Choroid plexus epithelial cell (primary cell): Measurements from ENCODE around the gene ADARB2.
"Not testable (repeated sequence)": the region's sequence is repeated elsewhere in the genome, so short reads cannot be mapped to it uniquely, and the experiment has no call there.

ENCODE experiments used
- DNase-seq: peaks from one replicate; pipeline ENCODE4 v3.0.0-alpha.2; 2010; ENCODE audit warnings: low read depth
- H3K4me3 ChIP-seq: 2 replicates; pipeline ENCODE4 v1.5.1; 2011; ENCODE audit warnings: low read depth, mild to moderate bottlenecking, control low read depth, low read length, moderate library complexity
- TF ChIP-seq, protein P1 (sequence below): conservative IDR thresholded peaks from 2 replicates; pipeline ENCODE4 v1.5.1; 2011; ENCODE audit warnings: low read depth, mild to moderate bottlenecking, control low read depth, inconsistent platforms, low read length, moderate library complexity

ADARB2 gene

DNA sequence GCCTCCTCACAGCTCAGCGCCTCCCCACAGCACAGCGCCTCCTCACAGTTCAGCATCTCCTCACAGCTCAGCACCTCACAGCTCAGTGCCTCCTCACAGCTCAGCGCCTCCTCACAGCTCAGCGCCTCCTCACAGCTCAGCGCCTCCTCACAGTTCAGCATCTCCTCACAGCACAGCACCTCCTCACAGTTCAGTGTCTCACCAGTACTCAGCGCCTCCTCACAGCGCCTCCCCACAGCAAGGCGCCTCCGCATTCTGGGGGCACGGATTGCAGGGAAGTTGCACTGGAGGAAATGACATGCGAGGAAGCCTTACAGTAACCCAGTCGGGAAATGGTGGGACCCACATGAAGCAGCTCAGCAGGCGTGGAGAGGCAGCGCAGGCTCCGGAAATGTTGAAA is 409.6 kb downstream of the ADARB2 start:
- TF ChIP-seq, protein P1, sequence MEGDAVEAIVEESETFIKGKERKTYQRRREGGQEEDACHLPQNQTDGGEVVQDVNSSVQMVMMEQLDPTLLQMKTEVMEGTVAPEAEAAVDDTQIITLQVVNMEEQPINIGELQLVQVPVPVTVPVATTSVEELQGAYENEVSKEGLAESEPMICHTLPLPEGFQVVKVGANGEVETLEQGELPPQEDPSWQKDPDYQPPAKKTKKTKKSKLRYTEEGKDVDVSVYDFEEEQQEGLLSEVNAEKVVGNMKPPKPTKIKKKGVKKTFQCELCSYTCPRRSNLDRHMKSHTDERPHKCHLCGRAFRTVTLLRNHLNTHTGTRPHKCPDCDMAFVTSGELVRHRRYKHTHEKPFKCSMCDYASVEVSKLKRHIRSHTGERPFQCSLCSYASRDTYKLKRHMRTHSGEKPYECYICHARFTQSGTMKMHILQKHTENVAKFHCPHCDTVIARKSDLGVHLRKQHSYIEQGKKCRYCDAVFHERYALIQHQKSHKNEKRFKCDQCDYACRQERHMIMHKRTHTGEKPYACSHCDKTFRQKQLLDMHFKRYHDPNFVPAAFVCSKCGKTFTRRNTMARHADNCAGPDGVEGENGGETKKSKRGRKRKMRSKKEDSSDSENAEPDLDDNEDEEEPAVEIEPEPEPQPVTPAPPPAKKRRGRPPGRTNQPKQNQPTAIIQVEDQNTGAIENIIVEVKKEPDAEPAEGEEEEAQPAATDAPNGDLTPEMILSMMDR = no peak
- no peak for DNase-seq
- H3K4me3 ChIP-seq = no peak overlapping the region

DNA sequence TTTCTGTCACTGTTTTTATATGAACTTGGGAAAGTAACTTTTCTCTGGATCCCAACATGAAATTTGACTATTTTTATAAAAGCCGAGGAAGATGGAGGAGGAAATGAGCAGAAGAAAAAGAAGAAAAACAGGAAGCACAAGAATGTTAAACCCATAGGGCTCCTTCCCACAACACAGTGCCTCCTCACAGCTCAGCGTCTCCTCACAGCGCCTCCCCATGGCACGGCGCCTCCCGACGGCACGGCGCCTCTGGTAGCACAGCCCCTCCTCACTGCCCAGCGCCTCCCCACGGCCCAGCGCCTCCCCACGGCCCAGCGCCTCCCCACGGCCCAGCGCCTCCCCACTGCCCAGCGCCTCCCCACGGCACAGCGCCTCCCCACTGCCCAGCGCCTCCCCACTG is 410.8 kb downstream of the ADARB2 start:
- not testable (repeated sequence) for DNase-seq, H3K4me3 ChIP-seq

DNA sequence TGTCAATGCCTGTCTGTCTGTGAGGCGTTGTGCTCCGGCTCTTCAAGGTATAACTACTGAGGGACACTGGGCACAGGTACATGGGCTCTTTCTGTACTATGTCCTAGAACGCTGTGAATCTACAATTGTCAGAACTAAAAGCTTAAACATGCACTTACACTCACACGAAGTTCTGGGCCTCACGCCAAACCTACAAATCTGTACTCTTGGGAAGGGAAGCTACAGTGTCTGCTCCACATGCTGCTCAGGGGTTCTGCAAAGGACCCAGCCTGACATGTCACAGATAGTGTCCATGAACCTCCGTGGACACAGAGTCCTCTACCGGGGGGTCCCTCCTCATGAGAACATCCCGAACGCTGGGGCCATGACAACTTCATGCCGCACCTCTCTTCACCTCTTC is 412.4 kb downstream of the ADARB2 start:
- TF ChIP-seq, protein P1 = no peak
- no peak overlapping the region for H3K4me3 ChIP-seq
- DNase-seq = no peak

DNA sequence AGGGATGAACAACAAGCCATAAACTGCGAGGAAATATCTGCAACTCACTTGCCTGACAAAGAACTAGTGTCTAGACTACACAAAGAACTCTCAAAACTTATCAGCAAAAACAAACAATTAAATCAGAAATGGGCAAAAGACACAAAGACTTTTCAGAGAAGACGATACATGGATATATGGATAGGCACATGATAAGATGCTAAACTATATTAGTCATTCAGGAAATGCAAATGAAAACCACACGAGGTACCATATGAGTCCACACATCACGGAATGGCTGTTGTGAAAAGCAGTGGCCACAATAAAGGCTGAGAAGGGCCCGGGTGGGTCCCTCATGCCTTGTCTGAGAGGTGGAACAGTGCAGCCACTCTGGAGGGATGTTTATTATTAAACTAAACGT is 413.4 kb downstream of the ADARB2 start:
- H3K4me3 ChIP-seq = no peak overlapping the region
- TF ChIP-seq, protein P1 = no peak
- DNase-seq = no peak

DNA sequence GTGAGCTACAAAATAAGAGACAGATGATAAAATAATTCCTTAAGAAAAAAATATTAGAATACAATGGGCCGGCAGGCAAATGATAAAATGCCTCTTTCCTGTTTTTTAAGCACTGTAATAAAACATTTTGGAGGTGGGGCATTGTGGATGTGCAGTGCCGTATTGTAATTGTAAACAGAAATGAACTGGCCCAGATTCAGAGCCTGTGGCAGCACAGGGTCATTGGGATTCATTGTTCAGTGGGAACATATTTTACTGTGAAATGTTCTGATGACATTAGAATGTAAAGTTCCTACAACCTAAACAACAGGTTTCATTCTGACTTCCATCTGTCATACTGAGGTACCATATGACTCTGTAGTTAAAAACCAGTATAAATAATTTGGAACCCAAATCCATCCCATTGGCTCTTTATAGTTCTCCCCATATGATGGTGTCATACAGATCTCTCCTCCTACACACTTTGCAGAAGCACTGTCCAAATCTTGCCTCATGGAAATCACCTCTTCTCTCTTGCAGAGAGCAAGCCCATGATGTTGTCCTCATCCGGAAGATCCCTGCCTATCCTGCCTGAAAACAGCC is 416.5 kb downstream of the ADARB2 start:
- no peak for DNase-seq
- TF ChIP-seq, protein P1 = no peak
- H3K4me3 ChIP-seq = no peak overlapping the region

DNA sequence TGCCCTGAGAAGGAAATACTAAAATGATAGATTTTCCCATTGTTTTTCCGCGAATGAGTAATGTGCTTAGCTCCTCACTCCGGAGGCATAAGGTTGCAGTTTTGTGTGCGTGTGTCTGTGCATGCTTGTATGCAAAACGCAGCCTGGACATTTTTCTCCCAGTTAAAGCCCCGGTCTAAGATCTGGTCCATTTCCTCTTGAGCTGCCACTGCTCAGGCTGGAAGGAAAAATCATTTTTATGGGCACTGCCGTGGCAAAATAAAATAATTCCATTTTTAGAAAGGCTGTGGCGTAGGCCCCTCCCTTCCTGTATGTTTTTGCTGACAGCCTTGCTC is 420.5 kb downstream of the ADARB2 start:
- TF ChIP-seq, protein P1 = no peak
- no peak overlapping the region for H3K4me3 ChIP-seq
- no peak for DNase-seq

DNA sequence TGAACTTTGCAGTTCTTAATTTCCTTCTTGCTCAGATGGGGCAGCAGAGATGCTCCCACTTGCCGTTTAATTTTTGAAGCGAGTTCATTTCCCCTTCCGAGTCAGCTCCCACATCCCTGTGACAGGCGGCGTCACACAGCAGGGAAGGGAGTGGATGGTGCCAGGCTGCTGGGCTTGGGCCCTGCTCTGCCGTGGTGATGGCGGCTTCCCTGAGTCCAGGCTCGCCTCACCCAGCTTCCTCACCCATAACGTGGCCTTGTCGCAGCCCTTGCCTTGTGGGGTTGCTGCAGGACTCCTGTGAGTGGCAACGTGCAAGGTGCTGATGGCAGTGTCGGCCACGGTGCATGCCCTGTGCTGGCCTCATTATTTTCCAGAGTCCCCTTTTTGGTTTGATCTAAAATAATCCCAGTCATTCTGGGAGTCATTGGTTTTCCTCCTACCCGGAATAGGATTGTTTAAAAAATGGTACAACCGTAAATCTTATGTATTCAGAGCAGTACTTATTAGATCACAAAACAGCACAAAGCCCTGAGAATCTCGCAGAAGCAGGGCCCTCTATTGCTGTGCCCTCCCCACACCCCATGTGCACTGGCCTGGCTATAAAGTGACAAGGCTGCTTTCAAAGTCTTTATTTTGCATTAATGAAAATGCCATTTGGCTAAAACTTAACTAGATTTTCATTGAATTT is 421.1 kb downstream of the ADARB2 start:
- H3K4me3 ChIP-seq = no peak overlapping the region
- TF ChIP-seq, protein P1 = no peak
- no peak for DNase-seq
